ENCODE measurements around the gene CFD.

The CFD gene

GRCh38 chr19:821231-821824 lies 38.1 kb upstream of the CFD start:
- no peak for TF ChIP-seq CTCF (IDR thresholded peaks at IDR 0.05; ENCODE audit: insufficient read depth, missing control alignments)
- FAIRE-seq = no peak
- peak; percentile 52 for DNase-seq (ENCODE audit: insufficient read length, low spot score)

- FAIRE-seq (no peak), DNase-seq (ENCODE audit: insufficient read length, low spot score) (no peak)
- TF ChIP-seq CTCF (IDR thresholded peaks at IDR 0.05; ENCODE audit: insufficient read depth, missing control alignments) = no peak
Measured at GRCh38 chr19:821825-822503, 37.5 kb upstream of the CFD start, which contains the start of gene PLPPR3. TSS of gene PLPPR3 (minus strand) at chr19:821955. CDS start at chr19:821559, 396 bp downstream.

GRCh38 chr19:823565-824121 lies 35.8 kb upstream of the CFD start:
- DNase-seq (ENCODE audit: insufficient read length, low spot score) (no peak), FAIRE-seq (no peak)
- no peak for TF ChIP-seq CTCF (IDR thresholded peaks at IDR 0.05; ENCODE audit: insufficient read depth, missing control alignments)

GRCh38 chr19:824885-825284 lies 34.6 kb upstream of the CFD start:
- DNase-seq (ENCODE audit: insufficient read length, low spot score) = no peak
- TF ChIP-seq CTCF (IDR thresholded peaks at IDR 0.05; ENCODE audit: insufficient read depth, missing control alignments) = no peak
- FAIRE-seq = no peak

- DNase-seq (ENCODE audit: insufficient read length, low spot score) = no peak
- TF ChIP-seq CTCF (IDR thresholded peaks at IDR 0.05; ENCODE audit: insufficient read depth, missing control alignments) = no peak
- FAIRE-seq = no peak
Measured at GRCh38 chr19:825897-826644, 33.4 kb upstream of the CFD start.

GRCh38 chr19:827314-827709 lies 32.2 kb upstream of the CFD start:
- no peak for DNase-seq (ENCODE audit: insufficient read length, low spot score)
- no peak for FAIRE-seq
- no peak for TF ChIP-seq CTCF (IDR thresholded peaks at IDR 0.05; ENCODE audit: insufficient read depth, missing control alignments)

Measured in D721Med (cell line).